GM18520 (cell line): Measurements from ENCODE around the gene ZNF583.

Experiments
- ATAC-seq: cut with Tn5 transposase; IDR thresholded peaks from one replicate; pipeline ENCODE4 v1.9.1; 2021; ENCODE audit not compliant: unreplicated experiment

ZNF583 gene

GRCh38 chr19:56441206-56441792 is 37.2 kb downstream of the ZNF583 start:
- no peak for ATAC-seq

DNA sequence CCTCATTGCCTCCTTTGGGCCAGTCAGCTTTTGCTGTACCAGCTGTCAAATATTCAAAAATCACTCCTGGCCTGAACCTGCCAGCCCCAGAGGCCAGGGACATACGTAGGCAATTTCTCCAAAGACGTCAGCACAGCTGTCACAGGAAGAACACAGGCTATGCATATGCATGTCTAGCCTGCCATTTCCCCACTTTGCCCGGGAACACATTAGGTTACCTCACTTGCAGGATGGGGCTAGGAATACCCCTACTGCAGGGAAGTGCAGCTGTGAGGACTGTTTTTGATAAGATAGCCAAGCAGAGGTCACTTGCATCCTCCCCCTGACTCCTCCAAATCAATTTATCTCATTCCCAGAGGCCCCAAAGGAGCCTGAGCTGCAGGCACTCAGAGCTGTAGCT is 70.2 kb downstream of the ZNF583 start:
- ATAC-seq, result no peak

- ATAC-seq, result no peak
Observed at GRCh38 chr19:56476093-56476492, 72.0 kb downstream of the ZNF583 start.
